Naive B cell (primary cell): Measurements from ENCODE around the gene CLTB. TPM values are rescaled to one million over a fixed set of nuclear protein-coding genes. Genes with fewer than 3 reads are reported as not detected.
A peak's percentile ranks its signal among the peaks of the same experiment; 100 is the strongest.

ENCODE experiments used
- ATAC-seq, 2 donors: fragments of 150-1000 bp; cut with Tn5 transposase; 2 replicates each; pipeline ENCODE4 v1.10.0; 2021; ENCODE audit warnings: low read depth in 2 of 2, mild to moderate bottlenecking in 2 of 2, moderate library complexity in 2 of 2
- DNase-seq: peaks from one replicate; pipeline ENCODE4 v3.0.0; 2022
- H3K27ac Mint-ChIP-seq, 6 donors: one replicate each; pipeline ENCODE4 v1.8.0; 2020 to 2022; ENCODE audit warnings: mild to moderate bottlenecking in 6 of 6, mixed read lengths in 6 of 6, moderate library complexity in 5 of 6, inconsistent platforms in 2 of 6
- H3K27me3 Mint-ChIP-seq, 3 donors: one replicate each; pipeline ENCODE4 v1.8.0; 2021 to 2022; ENCODE audit warnings: mixed read lengths in 3 of 3, mild to moderate bottlenecking in 1 of 3
- H3K36me3 Mint-ChIP-seq, 2 donors: one replicate each; pipeline ENCODE4 v1.8.0; 2020 to 2022; ENCODE audit warnings: mixed read lengths in 2 of 2, inconsistent platforms in 1 of 2, mild to moderate bottlenecking in 1 of 2
- H3K4me1 Mint-ChIP-seq, 3 donors: one replicate each; pipeline ENCODE4 v1.8.0; 2020 to 2022; ENCODE audit warnings: mixed read lengths in 3 of 3, inconsistent platforms in 1 of 3, mild to moderate bottlenecking in 1 of 3, moderate library complexity in 1 of 3
- H3K4me3 Mint-ChIP-seq, 8 donors: one replicate each; pipeline ENCODE4 v1.8.0; 2020 to 2022; ENCODE audit warnings: mild to moderate bottlenecking in 8 of 8, mixed read lengths in 8 of 8, moderate library complexity in 8 of 8, inconsistent platforms in 2 of 8
- H3K9me3 Mint-ChIP-seq, 7 donors: one replicate each; pipeline ENCODE4 v1.8.0; 2020 to 2022; ENCODE audit warnings: mixed read lengths in 7 of 7, mild to moderate bottlenecking in 5 of 7, inconsistent platforms in 2 of 7, moderate library complexity in 1 of 7
- polyA plus RNA-seq, 6 donors: library from polyadenylated mRNA; unstranded; fragments of 300-500 nt; fragmentation: Illumina TruSeq; gene quantifications; one replicate each; pipeline ENCODE4 v1.2.3, GENCODE V29; 2021; ENCODE audit warnings: low read depth in 6 of 6

CLTB gene
- polyA plus RNA-seq, 6 donors from 2014 or later = 42.3 to 64.4 (median 55.2) TPM

DNA sequence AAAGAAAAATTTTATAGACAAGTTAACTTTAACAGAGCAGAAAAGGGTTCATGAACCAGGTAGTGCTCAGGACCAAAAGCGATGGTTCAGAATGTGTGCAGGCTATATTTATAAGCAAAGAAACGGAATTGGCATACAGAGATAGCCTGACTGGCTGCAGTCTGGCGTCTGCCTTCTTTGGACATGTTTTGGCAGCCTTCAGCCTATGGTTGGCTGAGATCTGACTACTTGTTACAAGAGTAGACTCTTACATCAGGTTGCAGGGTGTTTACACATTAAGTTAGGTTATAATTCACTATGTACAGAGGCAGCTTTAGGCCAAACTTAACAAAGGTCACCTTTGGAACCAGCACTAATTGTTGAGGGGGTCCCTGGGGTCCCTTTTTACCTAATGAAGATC, 34.9 kb downstream of the CLTB start:
- H3K27me3 Mint-ChIP-seq = no peaks in the 10 kb centered on the region
- H3K36me3 Mint-ChIP-seq = peaks cover 6 to 7% of the 10 kb centered on the region in 2 donors
- ATAC-seq (no peak), DNase-seq (no peak)
- peaks cover 13 to 23% (median 17%) of the 10 kb centered on the region in 3 donors for H3K4me1 Mint-ChIP-seq
- H3K27ac Mint-ChIP-seq = no peak overlapping the region
- H3K9me3 Mint-ChIP-seq = no peaks in the 10 kb centered on the region
- H3K4me3 Mint-ChIP-seq = no peak overlapping the region

DNA sequence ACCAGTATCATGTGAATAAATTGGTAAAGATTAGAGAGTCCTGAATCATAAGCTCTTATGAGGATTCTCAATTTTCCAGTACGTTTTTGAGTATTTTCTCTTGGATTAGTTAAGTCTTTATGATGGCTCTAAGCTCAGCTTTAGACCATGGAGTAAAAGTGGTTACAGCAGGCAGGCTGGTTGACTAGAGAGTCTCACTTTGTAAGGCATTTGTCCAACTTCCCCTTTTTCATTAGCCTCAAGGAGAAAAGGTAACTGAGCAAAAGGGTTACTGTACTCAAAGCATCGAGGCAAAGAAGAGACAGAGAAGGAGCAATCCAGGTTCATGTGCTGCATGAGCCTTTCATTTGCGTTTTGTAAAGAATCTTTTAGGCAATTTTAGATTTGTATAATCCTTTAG, 36.5 kb downstream of the CLTB start:
- Mint-ChIP-seq H3K36me3 (peaks cover 6 to 7% of the 10 kb centered on the region in 2 donors), H3K9me3 (no peaks in the 10 kb centered on the region), H3K27ac (peak overlapping the region in 2 of 6 donors; percentile 5 to 51), H3K27me3 (no peaks in the 10 kb centered on the region), H3K4me1 (peaks cover 6 to 14% (median 9%) of the 10 kb centered on the region in 3 donors), H3K4me3 (peak overlapping the region in 1 of 8 donors; percentile 0)
- peak; percentile 68 to 84 for ATAC-seq
- DNase-seq = peak; percentile 14

DNA sequence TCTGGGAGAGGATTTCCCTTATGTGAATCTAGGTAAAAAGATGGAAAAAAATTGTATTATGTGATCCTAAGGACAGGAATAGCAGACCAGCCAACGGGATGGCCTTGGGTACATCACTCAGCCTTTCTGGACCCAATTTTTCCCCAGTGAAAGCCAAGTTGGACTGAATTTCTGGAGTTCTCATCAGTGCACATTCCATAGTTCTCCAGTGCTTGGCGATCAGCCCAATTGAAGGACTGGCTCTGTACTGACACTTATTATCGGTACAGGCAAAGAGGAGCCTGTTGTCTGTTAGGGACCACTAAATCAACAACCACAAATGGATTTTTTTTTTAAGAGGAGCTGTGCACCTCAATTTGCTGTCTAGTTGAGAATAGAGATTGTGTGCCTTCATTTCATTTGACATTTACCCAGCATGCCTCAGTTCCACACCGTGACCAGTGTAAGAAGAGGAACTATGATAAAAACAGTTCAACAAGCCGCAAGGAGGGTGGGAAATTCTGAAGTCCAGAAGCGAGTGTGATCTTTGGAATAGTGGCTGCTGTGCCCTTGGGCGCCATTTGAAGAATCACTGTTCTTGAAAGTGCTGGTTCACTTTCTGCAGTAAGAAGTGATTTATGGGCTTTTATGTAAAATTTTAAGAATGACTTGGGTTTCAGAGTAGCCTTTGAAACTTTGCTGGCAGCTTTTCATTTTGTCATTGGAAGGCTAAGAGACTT, 43.1 kb downstream of the CLTB start:
- ATAC-seq = peak; percentile 98 to 99
- H3K27ac Mint-ChIP-seq = peak overlapping the region in 5 of 6 donors; percentile 21 to 85 (median 77)
- DNase-seq = peak; percentile 39
- H3K4me3 Mint-ChIP-seq = peak overlapping the region in 4 of 8 donors; percentile 1 to 38 (median 6)
- no peaks in the 10 kb centered on the region for H3K27me3 Mint-ChIP-seq
- no peaks in the 10 kb centered on the region for H3K9me3 Mint-ChIP-seq
- peaks cover 5 to 11% (median 8%) of the 10 kb centered on the region in 3 donors for H3K4me1 Mint-ChIP-seq
- H3K36me3 Mint-ChIP-seq = no peaks in the 10 kb centered on the region

DNA sequence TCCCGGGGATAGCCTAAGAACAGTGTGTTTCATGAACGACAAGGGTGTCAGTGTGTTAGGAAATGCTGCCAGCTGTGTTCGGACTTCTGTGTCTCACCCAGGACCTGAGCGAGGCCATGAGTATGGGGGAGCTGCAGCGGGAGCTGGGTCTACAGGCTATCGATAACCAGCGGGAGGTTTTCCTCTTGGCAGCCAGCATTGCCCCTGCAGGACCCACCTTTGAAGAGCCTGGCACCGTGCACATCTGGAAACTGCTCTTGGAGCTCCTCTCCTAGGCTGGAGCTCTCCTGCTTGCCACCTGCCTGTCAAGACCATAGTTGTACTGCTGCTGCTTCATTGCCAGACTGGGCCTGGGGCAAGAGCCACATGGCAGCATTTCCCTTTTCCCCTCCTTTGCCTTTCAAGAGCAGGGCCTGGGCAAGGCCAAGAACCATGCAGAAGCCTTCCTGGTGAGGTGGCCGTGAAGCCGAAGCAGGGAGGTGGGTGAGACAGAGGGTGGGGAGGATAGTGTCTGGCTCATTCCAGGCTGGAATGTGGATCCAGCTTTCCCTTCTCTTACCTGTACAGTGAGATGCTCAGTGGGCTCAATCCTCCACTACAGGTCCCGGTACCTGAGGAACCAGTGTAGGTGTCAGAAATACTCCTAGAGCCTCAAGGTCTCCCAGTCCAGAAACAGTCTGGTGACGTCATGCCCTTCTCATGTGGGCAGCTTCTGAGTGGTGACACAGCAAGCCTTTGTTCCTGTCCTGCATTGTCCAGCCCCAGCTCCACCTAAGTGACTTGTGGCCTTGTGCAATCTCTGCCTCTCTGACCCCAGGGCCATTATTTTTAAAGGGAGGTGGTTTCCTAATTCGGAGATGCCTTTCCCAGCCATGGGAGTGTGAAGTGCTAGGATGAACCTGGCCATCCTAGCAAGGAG, 44.5 kb downstream of the CLTB start:
- DNase-seq (no peak), ATAC-seq (no peak)
- H3K27me3 Mint-ChIP-seq = no peaks in the 10 kb centered on the region
- H3K4me1 Mint-ChIP-seq = peaks cover 15 to 20% (median 16%) of the 10 kb centered on the region in 3 donors
- peak overlapping the region in 2 of 6 donors; percentile 57 to 81 for H3K27ac Mint-ChIP-seq
- H3K4me3 Mint-ChIP-seq = peak overlapping the region in 1 of 8 donors; percentile 38
- H3K9me3 Mint-ChIP-seq = no peaks in the 10 kb centered on the region
- H3K36me3 Mint-ChIP-seq = peaks cover 0 to 8% of the 10 kb centered on the region in 2 donors

DNA sequence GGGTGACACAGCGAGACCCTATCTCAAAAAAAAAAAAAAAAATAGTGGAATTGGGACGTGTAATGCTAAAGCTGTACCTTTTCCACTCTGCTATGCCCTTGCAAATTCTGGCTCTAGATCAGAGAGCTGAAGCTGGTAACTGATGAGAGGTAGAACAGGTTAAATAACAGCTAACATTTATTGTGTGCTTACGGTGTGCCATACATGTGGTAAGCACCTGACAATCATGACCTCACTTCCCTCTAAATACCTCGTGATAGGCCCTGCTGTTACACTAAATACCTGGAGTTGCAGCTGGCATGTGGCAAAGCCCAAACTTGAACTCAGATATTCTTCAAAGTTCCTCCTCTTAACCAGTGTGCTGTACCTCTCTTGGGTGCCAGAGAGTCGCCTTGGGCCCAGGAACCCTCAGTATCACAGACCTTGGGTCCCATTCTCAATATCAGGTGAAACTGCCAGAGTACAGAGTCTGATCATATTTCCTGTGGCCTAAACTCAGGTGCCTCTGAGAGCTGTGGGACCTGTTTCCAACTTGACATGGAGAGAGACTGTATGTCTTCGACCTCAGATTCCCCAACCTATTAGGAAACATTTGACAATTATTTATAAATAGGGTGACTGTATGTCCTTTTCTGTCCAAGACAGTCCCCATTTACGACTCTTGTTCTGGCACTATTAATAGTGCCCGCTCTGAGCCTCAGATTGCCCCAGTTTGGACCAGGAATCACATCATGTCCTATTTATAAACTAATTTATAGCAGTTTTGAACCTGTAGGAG, 46.2 kb downstream of the CLTB start:
- Mint-ChIP-seq H3K4me1 (peaks cover 18 to 26% (median 20%) of the 10 kb centered on the region in 3 donors), H3K9me3 (no peaks in the 10 kb centered on the region), H3K27ac (peak overlapping the region in 2 of 6 donors; percentile 14 to 24), H3K27me3 (no peaks in the 10 kb centered on the region), H3K36me3 (peaks cover 0 to 8% of the 10 kb centered on the region in 2 donors), H3K4me3 (peak overlapping the region in 1 of 8 donors; percentile 22)
- DNase-seq (no peak), ATAC-seq (no peak)

DNA sequence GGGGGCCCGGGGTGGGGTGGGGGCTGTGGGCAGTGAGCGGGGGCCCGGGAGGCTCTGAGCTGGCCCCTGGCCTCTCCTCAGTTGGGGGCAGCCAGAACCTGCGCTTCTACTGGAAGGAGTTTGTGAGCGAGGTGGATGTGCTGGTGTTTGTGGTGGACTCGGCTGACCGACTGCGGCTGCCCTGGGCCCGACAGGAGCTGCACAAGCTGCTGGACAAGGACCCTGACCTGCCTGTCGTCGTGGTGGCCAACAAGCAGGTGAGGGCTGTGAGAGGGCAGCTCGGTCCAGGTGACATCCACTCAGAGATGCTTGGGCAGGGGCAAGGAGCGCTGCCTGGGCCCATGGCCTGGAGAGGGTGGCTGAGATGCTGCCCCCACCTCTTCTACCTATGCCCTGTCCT, 47.6 kb downstream of the CLTB start:
- Mint-ChIP-seq H3K36me3 (peaks cover 0 to 8% of the 10 kb centered on the region in 2 donors), H3K27me3 (no peaks in the 10 kb centered on the region), H3K4me1 (peaks cover 18 to 32% (median 29%) of the 10 kb centered on the region in 3 donors), H3K4me3 (peak overlapping the region in 1 of 8 donors; percentile 59), H3K9me3 (no peaks in the 10 kb centered on the region), H3K27ac (no peak overlapping the region)
- ATAC-seq (no peak), DNase-seq (no peak)

DNA sequence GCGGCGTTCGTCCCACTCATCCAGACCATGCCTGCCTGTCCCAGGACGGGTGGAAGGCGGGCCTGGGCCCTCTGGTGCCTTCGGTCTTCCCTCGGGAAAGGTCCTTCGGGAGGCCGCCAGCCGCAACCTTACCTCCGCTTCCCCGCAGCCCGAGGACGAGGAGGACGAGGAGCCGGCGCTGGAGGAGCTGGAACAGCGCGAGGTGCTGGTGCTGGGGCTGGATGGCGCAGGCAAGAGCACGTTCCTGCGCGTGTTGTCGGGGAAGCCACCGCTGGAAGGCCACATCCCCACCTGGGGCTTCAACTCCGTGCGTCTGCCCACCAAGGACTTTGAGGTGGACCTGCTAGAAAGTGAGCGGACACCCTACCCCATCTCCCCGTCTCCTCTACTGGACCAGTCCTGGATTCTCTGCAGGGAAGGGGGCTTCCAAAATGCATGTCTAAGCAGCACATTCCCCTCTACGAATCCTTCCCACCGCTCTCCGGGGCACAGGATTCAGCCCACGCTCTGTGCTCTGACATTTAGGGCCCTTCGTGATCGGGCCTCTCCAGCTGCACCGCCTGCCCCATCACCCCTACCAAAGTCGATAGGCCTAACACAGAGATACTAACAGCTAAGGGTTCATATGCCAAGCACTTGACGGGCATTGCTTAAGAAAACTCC, 50.0 kb downstream of the CLTB start:
- Mint-ChIP-seq H3K4me1 (peaks cover 21 to 34% (median 29%) of the 10 kb centered on the region in 3 donors), H3K27ac (peak overlapping the region in 3 of 6 donors; percentile 20 to 76 (median 39)), H3K9me3 (no peaks in the 10 kb centered on the region), H3K36me3 (peaks cover 0 to 8% of the 10 kb centered on the region in 2 donors), H3K27me3 (no peaks in the 10 kb centered on the region), H3K4me3 (peak overlapping the region; percentile 69 to 96 (median 79))
- ATAC-seq (no peak), DNase-seq (no peak)

DNA sequence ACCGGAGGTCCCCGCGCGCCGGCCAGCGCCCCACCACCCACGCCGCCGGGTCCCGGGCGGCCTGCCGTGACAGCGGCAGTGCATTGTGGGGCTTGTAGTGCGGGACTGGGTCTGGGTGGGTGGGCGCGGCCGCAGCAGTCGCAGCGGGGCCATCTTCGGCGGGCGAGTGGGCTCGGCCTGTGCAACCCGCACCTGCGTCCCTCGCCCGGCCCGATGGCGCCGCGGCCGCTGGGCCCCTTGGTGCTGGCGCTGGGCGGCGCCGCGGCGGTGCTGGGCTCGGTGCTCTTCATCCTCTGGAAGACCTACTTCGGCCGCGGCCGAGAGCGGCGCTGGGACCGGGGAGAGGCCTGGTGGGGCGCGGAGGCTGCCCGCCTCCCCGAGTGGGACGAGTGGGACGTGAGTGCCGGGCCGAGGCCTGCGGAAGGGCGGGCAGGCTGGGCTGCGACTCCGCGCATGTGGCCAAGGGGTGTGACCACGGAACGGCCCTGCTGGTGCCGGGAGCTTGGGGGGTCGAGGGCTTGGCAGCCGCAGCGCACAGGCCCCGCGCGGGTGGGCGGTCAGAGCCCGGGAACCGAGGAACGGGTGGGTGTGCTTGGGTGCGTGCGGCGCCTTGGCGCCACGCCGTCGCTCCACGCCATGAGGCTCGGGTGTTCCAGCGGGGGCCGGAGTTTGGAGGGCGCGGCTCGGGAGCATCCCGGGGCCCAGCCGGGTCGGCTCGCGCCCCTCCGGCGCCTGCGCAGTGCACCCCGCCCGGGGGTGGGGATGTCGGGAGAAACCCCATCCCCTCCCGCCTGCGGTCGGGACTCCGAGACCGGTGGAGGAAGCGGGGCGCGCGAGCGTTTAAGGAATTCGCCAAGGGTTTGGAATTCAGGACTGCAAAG, 50.7 kb downstream of the CLTB start, which contains the start of gene ARL10:
ARL10 (plus strand) TSS at position 137 of the 881 bp plus-strand sequence; CDS start at position 214, 77 bp downstream.
- Mint-ChIP-seq H3K4me1 (peaks cover 25 to 40% (median 34%) of the 10 kb centered on the region in 3 donors), H3K27me3 (no peaks in the 10 kb centered on the region), H3K9me3 (no peaks in the 10 kb centered on the region), H3K27ac (peak within 1 kb of the TSS in 3 of 6 donors; percentile 32 to 92 (median 79)), H3K4me3 (peak within 1 kb of the TSS; percentile 78 to 96 (median 86)), H3K36me3 (peaks cover 0 to 8% of the 10 kb centered on the region in 2 donors)
- DNase-seq (peak; percentile 66), ATAC-seq (peak; percentile 29 to 33)

DNA sequence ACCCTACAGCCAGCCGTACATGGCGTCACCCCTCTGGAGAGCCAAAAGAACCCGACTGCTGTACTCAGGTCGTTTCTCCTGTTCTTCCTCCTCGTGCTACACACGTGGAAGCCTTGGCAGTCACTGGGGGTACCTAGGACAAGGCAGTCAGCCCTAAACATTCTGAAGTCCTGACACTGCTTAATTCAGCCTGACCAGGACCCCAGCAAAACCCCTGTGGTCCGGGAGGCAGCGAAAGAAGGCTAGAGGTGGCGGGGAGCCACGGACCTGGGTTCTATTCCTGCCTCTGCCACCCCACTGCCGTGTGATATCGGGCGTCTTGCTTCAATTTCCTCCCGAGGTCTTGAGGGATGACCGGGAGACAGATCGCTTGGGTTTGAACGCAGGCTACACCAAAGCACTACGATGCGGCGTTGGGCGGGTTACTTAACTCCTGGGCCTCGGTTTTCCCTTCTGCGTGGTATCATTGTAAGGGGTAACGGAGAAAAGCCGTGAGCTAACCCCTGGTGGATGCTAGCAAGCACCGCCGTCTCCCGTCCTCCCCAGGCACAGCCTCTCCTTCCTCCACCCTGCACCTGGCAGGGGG, 51.5 kb downstream of the CLTB start:
- Mint-ChIP-seq H3K4me3 (peak overlapping the region; percentile 74 to 92 (median 84)), H3K36me3 (peaks cover 0 to 8% of the 10 kb centered on the region in 2 donors), H3K27me3 (no peaks in the 10 kb centered on the region), H3K9me3 (no peaks in the 10 kb centered on the region), H3K27ac (peak overlapping the region in 3 of 6 donors; percentile 32 to 92 (median 79)), H3K4me1 (peaks cover 25 to 40% (median 35%) of the 10 kb centered on the region in 3 donors)
- no peak for ATAC-seq
- no peak for DNase-seq

DNA sequence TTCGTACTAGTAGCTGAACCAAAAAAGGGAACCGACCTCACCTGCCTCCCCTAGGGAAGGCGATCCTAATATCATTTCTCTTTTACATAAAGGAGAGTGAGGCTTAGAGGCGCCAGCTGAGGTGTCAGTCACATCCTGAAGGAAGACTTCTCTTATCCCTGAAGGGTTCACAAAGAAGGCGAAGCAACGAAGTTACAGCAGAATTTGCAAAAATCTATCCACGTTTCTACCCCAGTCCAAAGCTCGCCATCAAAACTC, 54.2 kb downstream of the CLTB start:
- DNase-seq (no peak), ATAC-seq (peak; percentile 34 to 37)
- peak overlapping the region; percentile 92 to 99 (median 98) for H3K27ac Mint-ChIP-seq
- H3K36me3 Mint-ChIP-seq = peaks cover 8 to 10% of the 10 kb centered on the region in 2 donors
- no peaks in the 10 kb centered on the region for H3K9me3 Mint-ChIP-seq
- no peaks in the 10 kb centered on the region for H3K27me3 Mint-ChIP-seq
- peaks cover 28 to 46% (median 35%) of the 10 kb centered on the region in 3 donors for H3K4me1 Mint-ChIP-seq
- H3K4me3 Mint-ChIP-seq = peak overlapping the region; percentile 96 to 99 (median 98)

DNA sequence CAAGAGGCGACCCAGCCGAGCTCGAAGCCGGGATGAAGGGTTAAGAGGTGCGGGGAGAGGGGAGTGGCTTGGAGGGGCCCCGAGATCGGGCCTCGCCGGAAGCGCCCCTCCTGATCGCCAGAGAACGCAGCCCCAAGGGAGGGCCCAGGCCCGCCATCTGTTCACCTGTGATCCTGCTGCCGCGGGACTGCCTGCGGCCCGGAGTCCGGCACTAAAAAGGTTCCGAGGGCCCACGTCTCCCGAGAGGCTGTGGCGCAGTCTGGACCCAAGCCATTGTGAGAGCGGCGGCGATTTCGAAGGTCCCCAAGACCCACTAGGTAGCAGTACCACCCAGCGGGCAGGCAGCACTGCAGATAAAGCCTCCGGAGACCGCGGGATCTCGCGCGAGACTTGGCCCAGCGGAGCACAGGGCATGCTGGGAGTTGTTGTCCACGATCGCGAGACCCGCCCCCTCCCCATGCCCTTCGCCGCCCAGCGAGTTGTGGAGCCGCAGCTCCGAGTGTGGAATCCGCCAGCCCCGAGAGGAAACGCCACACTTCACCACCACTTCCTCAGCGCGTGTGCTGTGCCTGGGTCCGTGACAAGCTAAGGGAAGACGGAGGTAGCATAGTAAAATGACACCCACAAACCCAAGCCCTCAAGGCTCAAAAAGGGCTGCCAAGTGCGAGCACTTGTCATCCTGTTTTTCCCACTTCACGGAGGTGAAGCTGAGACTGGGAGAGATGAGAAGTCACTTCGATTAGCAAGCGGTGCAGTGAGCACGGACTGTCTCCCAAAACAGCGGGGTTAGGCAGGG, 54.7 kb downstream of the CLTB start, which contains the start of gene KIAA1191:
KIAA1191 (minus strand) TSS at position 328 of the 796 bp plus-strand sequence. CDS start 2,256 bp downstream, outside the sequence.
- DNase-seq = peak; percentile 90
- Mint-ChIP-seq H3K4me3 (peak within 1 kb of the TSS; percentile 96 to 99 (median 98)), H3K27ac (peak within 1 kb of the TSS; percentile 92 to 99 (median 98)), H3K36me3 (peaks cover 8 to 11% of the 10 kb centered on the region in 2 donors), H3K9me3 (no peaks in the 10 kb centered on the region), H3K27me3 (no peaks in the 10 kb centered on the region), H3K4me1 (peaks cover 25 to 43% (median 32%) of the 10 kb centered on the region in 3 donors)
- ATAC-seq = peak; percentile 88
